IPS-NIHi7 (cell line): ENCODE measurements around the gene FYN.

ENCODE experiments used
- DNase-seq: peaks from one replicate; pipeline ENCODE4 v3.0.0; 2012; ENCODE audit warnings: mixed read lengths; ENCODE audit errors: extremely low spot score

FYN gene

GRCh38 chr6:111727041-111727440, 146.2 kb downstream of the FYN start:
- no peak for DNase-seq

GRCh38 chr6:111725446-111726112, 147.7 kb downstream of the FYN start:
- no peak for DNase-seq

GRCh38 chr6:111724505-111724904, 148.7 kb downstream of the FYN start:
- DNase-seq, result no peak

- DNase-seq, result no peak
These were observed 149.2 kb downstream of the FYN start for GRCh38 chr6:111724039-111724438.

- DNase-seq, result no peak
These were observed 149.8 kb downstream of the FYN start for GRCh38 chr6:111723412-111723970.

GRCh38 chr6:111722179-111722731, 151.0 kb downstream of the FYN start:
- DNase-seq, result no peak

- peak; percentile 69 for DNase-seq
These were observed 151.5 kb downstream of the FYN start for GRCh38 chr6:111721753-111722154.

GRCh38 chr6:111720931-111721496, 152.2 kb downstream of the FYN start:
- DNase-seq, result no peak

GRCh38 chr6:111718990-111719389, 154.3 kb downstream of the FYN start:
- DNase-seq, result no peak

GRCh38 chr6:111718326-111718725, 154.9 kb downstream of the FYN start:
- no peak for DNase-seq

GRCh38 chr6:111717621-111718020, 155.6 kb downstream of the FYN start:
- no peak for DNase-seq

- no peak for DNase-seq
These were observed 156.9 kb downstream of the FYN start for GRCh38 chr6:111716325-111716724.

GRCh38 chr6:111715321-111715720, 157.9 kb downstream of the FYN start:
- DNase-seq, result no peak

GRCh38 chr6:111714416-111715270, 158.6 kb downstream of the FYN start:
- no peak for DNase-seq

GRCh38 chr6:111713811-111714210, 159.4 kb downstream of the FYN start:
- no peak for DNase-seq

GRCh38 chr6:111713236-111713635, 160.0 kb downstream of the FYN start:
- DNase-seq, result no peak

- DNase-seq, result no peak
These were observed 161.1 kb downstream of the FYN start for GRCh38 chr6:111711984-111712752.

- DNase-seq, result peak; percentile 27
These were observed 161.8 kb downstream of the FYN start for GRCh38 chr6:111711476-111711875.

- no peak for DNase-seq
These were observed 162.3 kb downstream of the FYN start for GRCh38 chr6:111710911-111711310.

- no peak for DNase-seq
These were observed 162.8 kb downstream of the FYN start for GRCh38 chr6:111710439-111710838.

GRCh38 chr6:111709615-111710398, 163.4 kb downstream of the FYN start:
- peak; percentile 83 for DNase-seq
